MM.1S (cell line): ENCODE results near the gene CTNNA2.

Experiments used
- DNase-seq: peaks from one replicate; pipeline ENCODE4 v3.0.0-alpha.2; 2015
- H2AFZ ChIP-seq: fragments of 300-600 bp; sonication (generic); 2 replicates; pipeline ENCODE4 v1.6.0; 2016; ENCODE audit warnings: antibody characterized with exemption, low read length
- H3F3A ChIP-seq: fragments of 300-600 bp; sonication (generic); 2 replicates; pipeline ENCODE4 v1.6.1; 2016; ENCODE audit warnings: mild to moderate bottlenecking, antibody characterized with exemption, low read length, moderate library complexity, mixed read lengths; ENCODE audit not compliant: insufficient read depth
- H3K27ac ChIP-seq: fragments of 300-600 bp; sonication (generic); 2 replicates; pipeline ENCODE4 v1.5.1; 2016; ENCODE audit warnings: mild to moderate bottlenecking, low read length
- H3K27me3 ChIP-seq: fragments of 300-600 bp; sonication (generic); replicated peaks from 2 replicates; pipeline ENCODE4 v1.6.0; 2016; ENCODE audit warnings: low read length; ENCODE audit not compliant: insufficient read depth
- H3K36me3 ChIP-seq: fragments of 300-600 bp; sonication (generic); replicated peaks from 2 replicates; pipeline ENCODE4 v1.6.1; 2016; ENCODE audit warnings: mild to moderate bottlenecking, low read length, mixed read lengths; ENCODE audit not compliant: insufficient read depth
- H3K4me1 ChIP-seq: fragments of 300-600 bp; sonication (generic); 2 replicates; pipeline ENCODE4 v1.6.1; 2016; ENCODE audit warnings: low read length, mixed read lengths
- H3K4me2 ChIP-seq: fragments of 300-600 bp; sonication (generic); 2 replicates; pipeline ENCODE4 v1.6.0; 2016; ENCODE audit warnings: low read depth, low read length
- H3K4me3 ChIP-seq: fragments of 300-600 bp; sonication (generic); 2 replicates; pipeline ENCODE4 v1.5.1; 2016; ENCODE audit warnings: low read length, mixed read lengths
- H3K79me2 ChIP-seq: fragments of 300-600 bp; sonication (generic); 2 replicates; pipeline ENCODE4 v1.6.1; 2016; ENCODE audit warnings: mixed run types, low read length, mixed read lengths
- H3K9ac ChIP-seq: fragments of 300-600 bp; sonication (generic); 2 replicates; pipeline ENCODE4 v1.6.1; 2016; ENCODE audit warnings: low read length, mixed read lengths
- H3K9me2 ChIP-seq: fragments of 300-600 bp; sonication (generic); replicated peaks from 2 replicates; pipeline ENCODE4 v1.6.1; 2016; ENCODE audit warnings: mild to moderate bottlenecking, low read length, mixed read lengths; ENCODE audit not compliant: insufficient read depth
- H3K9me3 ChIP-seq: fragments of 300-600 bp; sonication (generic); replicated peaks from 2 replicates; pipeline ENCODE4 v1.6.1; 2016; ENCODE audit warnings: mild to moderate bottlenecking, low read length, mixed read lengths; ENCODE audit not compliant: insufficient read depth
- H4K20me1 ChIP-seq: fragments of 300-600 bp; sonication (generic); 2 replicates; pipeline ENCODE4 v1.6.1; 2016; ENCODE audit warnings: mild to moderate bottlenecking, low read length, moderate library complexity, mixed read lengths; ENCODE audit not compliant: insufficient read depth
- CTCF ChIP-seq: fragments of 300-600 bp; sonication (generic); IDR thresholded peaks from 2 replicates; pipeline ENCODE4 v1.5.1; 2016; ENCODE audit warnings: antibody characterized with exemption, low read length, mixed read lengths
- EZH2 ChIP-seq: fragments of 300-600 bp; sonication (generic); optimal IDR thresholded peaks from 2 replicates; pipeline ENCODE3; 2017; ENCODE audit warnings: low read depth, mild to moderate bottlenecking, antibody characterized with exemption, low read length, mixed read lengths
- EZH2phosphoT487 ChIP-seq: fragments of 300-600 bp; sonication (generic); IDR thresholded peaks from 2 replicates; pipeline ENCODE4 v1.6.1; 2018; ENCODE audit warnings: antibody characterized with exemption, low read length

The CTNNA2 gene

GRCh38 chr2:80257450-80257849, 744.6 kb downstream of the CTNNA2 start:
- H3K9ac ChIP-seq = no peak overlapping the region
- no peak overlapping the region for H2AFZ ChIP-seq
- no peaks in the 10 kb centered on the region for H3K79me2 ChIP-seq
- no peaks in the 10 kb centered on the region for H3K4me1 ChIP-seq
- H3K9me3 ChIP-seq = no peaks in the 10 kb centered on the region
- H3K9me2 ChIP-seq = no peaks in the 10 kb centered on the region
- no peak for TF ChIP-seq EZH2phosphoT487
- no peak overlapping the region for H3K27ac ChIP-seq
- no peaks in the 10 kb centered on the region for H3K36me3 ChIP-seq
- H3K27me3 ChIP-seq = no peaks in the 10 kb centered on the region
- H3K4me2 ChIP-seq = no peak overlapping the region
- H3F3A ChIP-seq = no peaks in the 10 kb centered on the region
- no peak for DNase-seq
- no peak overlapping the region for H3K4me3 ChIP-seq
- no peaks in the 10 kb centered on the region for H4K20me1 ChIP-seq

- Histone ChIP-seq H4K20me1 (no peaks in the 10 kb centered on the region), H3K9me3 (no peaks in the 10 kb centered on the region), H3K4me3 (no peak overlapping the region), H3K9me2 (no peaks in the 10 kb centered on the region), H2AFZ (no peak overlapping the region), H3F3A (no peaks in the 10 kb centered on the region), H3K36me3 (no peaks in the 10 kb centered on the region), H3K27ac (no peak overlapping the region), H3K4me2 (no peak overlapping the region), H3K27me3 (no peaks in the 10 kb centered on the region), H3K9ac (no peak overlapping the region), H3K4me1 (no peaks in the 10 kb centered on the region), H3K79me2 (no peaks in the 10 kb centered on the region)
- DNase-seq = no peak
- no peak for TF ChIP-seq EZH2phosphoT487
- TF ChIP-seq CTCF = no peak
- no peak for TF ChIP-seq EZH2
Measured at GRCh38 chr2:80258341-80258740, 745.5 kb downstream of the CTNNA2 start.

- H3F3A ChIP-seq = no peaks in the 10 kb centered on the region
- no peaks in the 10 kb centered on the region for H3K79me2 ChIP-seq
- H3K4me3 ChIP-seq = no peak overlapping the region
- no peaks in the 10 kb centered on the region for H3K9me3 ChIP-seq
- H2AFZ ChIP-seq = no peak overlapping the region
- H3K9me2 ChIP-seq = no peaks in the 10 kb centered on the region
- TF ChIP-seq CTCF = no peak
- TF ChIP-seq EZH2phosphoT487 = no peak
- TF ChIP-seq EZH2 = no peak
- H3K9ac ChIP-seq = no peak overlapping the region
- no peaks in the 10 kb centered on the region for H3K36me3 ChIP-seq
- H3K27me3 ChIP-seq = no peaks in the 10 kb centered on the region
- no peak overlapping the region for H3K27ac ChIP-seq
- DNase-seq = no peak
- H3K4me2 ChIP-seq = no peak overlapping the region
- no peaks in the 10 kb centered on the region for H4K20me1 ChIP-seq
- H3K4me1 ChIP-seq = no peaks in the 10 kb centered on the region
Measured at GRCh38 chr2:80258793-80259192, 745.9 kb downstream of the CTNNA2 start.

GRCh38 chr2:80259292-80259691, 746.4 kb downstream of the CTNNA2 start:
- Histone ChIP-seq H4K20me1 (no peaks in the 10 kb centered on the region), H2AFZ (no peak overlapping the region), H3K9ac (no peak overlapping the region), H3K36me3 (no peaks in the 10 kb centered on the region), H3K9me3 (no peaks in the 10 kb centered on the region), H3K79me2 (no peaks in the 10 kb centered on the region), H3K27ac (no peak overlapping the region), H3F3A (no peaks in the 10 kb centered on the region), H3K9me2 (no peaks in the 10 kb centered on the region), H3K4me2 (no peak overlapping the region), H3K27me3 (no peaks in the 10 kb centered on the region), H3K4me3 (no peak overlapping the region), H3K4me1 (no peaks in the 10 kb centered on the region)
- DNase-seq = no peak
- no peak for TF ChIP-seq EZH2
- TF ChIP-seq CTCF = no peak
- TF ChIP-seq EZH2phosphoT487 = no peak
